BE2C (cell line): ENCODE results near the gene GUK1.

Experiments used
- DNase-seq: peaks from one replicate; pipeline ENCODE4 v3.0.0-alpha.2; 2020
- H3K27me3 ChIP-seq: fragments of 250-450 bp; sonication (Bioruptor Pico); 2 replicates; pipeline ENCODE4 v1.5.1; 2020; ENCODE audit warnings: mild to moderate bottlenecking
- H3K36me3 ChIP-seq: fragments of 250-450 bp; sonication (Bioruptor Pico); 2 replicates; pipeline ENCODE4 v1.5.1; 2020; ENCODE audit warnings: mild to moderate bottlenecking
- H3K4me1 ChIP-seq: fragments of 250-450 bp; sonication (Bioruptor Pico); 2 replicates; pipeline ENCODE4 v1.5.1; 2020
- H3K4me3 ChIP-seq: 2 replicates; pipeline ENCODE4 v1.5.1; 2011; ENCODE audit warnings: low read depth, low read length
- H3K9me3 ChIP-seq: fragments of 250-450 bp; sonication (Bioruptor Pico); 2 replicates; pipeline ENCODE4 v1.5.1; 2020
- TF ChIP-seq, protein P1 (sequence below): IDR thresholded peaks from 2 replicates; pipeline ENCODE4 v1.5.1; 2012; ENCODE audit warnings: mild to moderate bottlenecking, low read depth, low read length

The GUK1 gene

DNA sequence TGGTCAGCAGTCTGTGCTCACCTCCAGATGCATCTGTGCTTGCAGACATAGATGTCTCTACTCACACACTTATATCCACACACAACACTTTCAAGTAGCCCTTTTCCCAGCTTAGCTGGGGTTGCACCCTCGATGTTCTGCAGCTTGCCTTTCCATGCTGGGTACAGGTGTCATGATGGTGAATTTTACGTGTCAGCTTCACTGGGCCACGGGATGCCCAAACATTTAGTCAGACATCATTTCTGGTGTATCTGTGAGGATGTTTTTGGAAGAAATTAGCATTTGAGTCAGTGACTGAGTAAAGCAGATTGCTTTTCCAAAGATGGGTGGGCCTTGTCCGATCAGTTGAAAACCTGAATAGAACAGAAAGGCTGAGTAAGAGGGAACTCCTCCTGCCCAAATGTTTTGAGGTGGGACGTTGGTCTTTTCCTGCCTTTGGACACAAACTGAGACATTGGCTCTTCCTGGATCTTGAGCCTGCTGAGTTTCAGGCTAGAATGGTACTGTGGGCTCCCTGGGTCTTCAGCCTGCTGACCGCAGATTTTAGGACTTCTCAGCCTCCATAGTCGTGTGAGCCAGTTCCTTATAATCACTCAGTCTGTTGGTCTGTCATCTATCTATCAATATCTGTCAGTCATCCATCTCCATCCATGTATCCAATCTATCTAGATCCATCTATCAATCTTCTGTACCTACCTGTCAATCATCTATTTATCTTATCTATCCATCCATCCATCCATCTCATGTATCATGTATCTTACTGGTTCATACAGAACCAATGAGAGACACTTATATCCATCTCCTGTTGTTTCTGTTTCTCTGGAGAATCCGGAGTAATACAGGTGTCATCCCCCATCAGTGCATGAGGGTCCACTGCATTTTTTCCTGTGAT is 55.1 kb downstream of the GUK1 start:
- Histone ChIP-seq H3K4me3 (no peak overlapping the region), H3K36me3 (no peaks in the 10 kb centered on the region), H3K27me3 (no peaks in the 10 kb centered on the region), H3K9me3 (peaks cover 8% of the 10 kb centered on the region), H3K4me1 (no peaks in the 10 kb centered on the region)
- DNase-seq = no peak
- TF ChIP-seq, protein P1, sequence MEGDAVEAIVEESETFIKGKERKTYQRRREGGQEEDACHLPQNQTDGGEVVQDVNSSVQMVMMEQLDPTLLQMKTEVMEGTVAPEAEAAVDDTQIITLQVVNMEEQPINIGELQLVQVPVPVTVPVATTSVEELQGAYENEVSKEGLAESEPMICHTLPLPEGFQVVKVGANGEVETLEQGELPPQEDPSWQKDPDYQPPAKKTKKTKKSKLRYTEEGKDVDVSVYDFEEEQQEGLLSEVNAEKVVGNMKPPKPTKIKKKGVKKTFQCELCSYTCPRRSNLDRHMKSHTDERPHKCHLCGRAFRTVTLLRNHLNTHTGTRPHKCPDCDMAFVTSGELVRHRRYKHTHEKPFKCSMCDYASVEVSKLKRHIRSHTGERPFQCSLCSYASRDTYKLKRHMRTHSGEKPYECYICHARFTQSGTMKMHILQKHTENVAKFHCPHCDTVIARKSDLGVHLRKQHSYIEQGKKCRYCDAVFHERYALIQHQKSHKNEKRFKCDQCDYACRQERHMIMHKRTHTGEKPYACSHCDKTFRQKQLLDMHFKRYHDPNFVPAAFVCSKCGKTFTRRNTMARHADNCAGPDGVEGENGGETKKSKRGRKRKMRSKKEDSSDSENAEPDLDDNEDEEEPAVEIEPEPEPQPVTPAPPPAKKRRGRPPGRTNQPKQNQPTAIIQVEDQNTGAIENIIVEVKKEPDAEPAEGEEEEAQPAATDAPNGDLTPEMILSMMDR = no peak

DNA sequence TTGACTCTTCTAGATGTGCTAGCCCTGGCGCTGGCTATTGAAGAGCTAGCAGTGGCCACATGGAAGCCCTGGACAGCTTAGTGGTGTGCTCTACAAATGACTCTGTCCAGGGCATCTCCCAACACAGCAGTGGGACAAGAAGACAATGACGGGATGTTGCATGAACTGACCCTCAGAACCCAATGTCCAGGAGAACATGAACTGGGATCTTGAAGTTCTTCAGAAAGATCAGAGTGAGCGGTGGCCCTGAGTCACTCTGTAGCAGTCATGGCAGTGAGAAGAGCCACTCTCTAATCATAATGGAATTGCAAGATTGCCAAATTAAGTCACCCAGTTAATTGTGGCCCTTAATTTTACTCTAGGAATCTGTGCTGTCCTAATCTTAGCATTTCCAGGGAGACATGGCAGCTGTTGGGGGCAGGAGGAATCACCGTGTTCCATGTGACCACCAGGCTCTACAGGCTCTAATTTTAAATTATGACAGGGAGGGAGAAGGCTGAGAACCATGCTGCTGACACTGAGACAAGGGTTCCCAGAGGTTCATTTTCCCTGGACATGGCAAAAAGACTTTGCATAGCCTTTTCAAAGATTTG is 57.6 kb downstream of the GUK1 start:
- DNase-seq = no peak
- TF ChIP-seq, protein P1 = no peak
- Histone ChIP-seq H3K27me3 (no peaks in the 10 kb centered on the region), H3K4me3 (no peak overlapping the region), H3K9me3 (peaks cover 8% of the 10 kb centered on the region), H3K36me3 (no peaks in the 10 kb centered on the region), H3K4me1 (no peaks in the 10 kb centered on the region)
